H9 (cell line): ENCODE results near the gene KCNJ14. TPM values are rescaled to one million over a fixed set of nuclear protein-coding genes. Genes with fewer than 3 reads are reported as not detected.

Experiments used
- DNase-seq: peaks from one replicate; pipeline ENCODE4 v3.0.0-alpha.2; 2017
- H2AFZ ChIP-seq: one replicate; pipeline ENCODE4 v1.6.1; 2013; ENCODE audit warnings: mild to moderate bottlenecking, low read length, control low read depth, moderate library complexity
- H2AK5ac ChIP-seq: 2 replicates; pipeline ENCODE4 v1.6.1; 2013; ENCODE audit warnings: low read length, control low read depth, mixed read lengths; ENCODE audit not compliant: insufficient read length
- H2BK120ac ChIP-seq: one replicate; pipeline ENCODE4 v1.6.1; 2013; ENCODE audit warnings: low read depth, mild to moderate bottlenecking, low read length, control low read depth, inconsistent platforms; ENCODE audit not compliant: poor library complexity, severe bottlenecking
- H2BK12ac ChIP-seq: 2 replicates; pipeline ENCODE4 v1.6.1; 2013; ENCODE audit warnings: low read length, control low read depth, mixed read lengths, low read depth; ENCODE audit not compliant: insufficient read length
- H2BK15ac ChIP-seq: 2 replicates; pipeline ENCODE4 v1.6.1; 2013; ENCODE audit warnings: low read depth, low read length, control low read depth
- H2BK20ac ChIP-seq: one replicate; pipeline ENCODE4 v1.6.1; 2013; ENCODE audit warnings: low read depth, mild to moderate bottlenecking, low read length, control low read depth, inconsistent platforms; ENCODE audit not compliant: poor library complexity, severe bottlenecking
- H2BK5ac ChIP-seq: 2 replicates; pipeline ENCODE4 v1.6.1; 2013; ENCODE audit warnings: low read length, control low read depth, mixed read lengths; ENCODE audit not compliant: insufficient read length
- H3K14ac ChIP-seq: 2 replicates; pipeline ENCODE4 v1.6.1; 2013; ENCODE audit warnings: low read length, control low read depth; ENCODE audit not compliant: insufficient read depth
- H3K18ac ChIP-seq: 2 replicates; pipeline ENCODE4 v1.6.1; 2013; ENCODE audit warnings: low read depth, mild to moderate bottlenecking, mixed read lengths, low read length, control low read depth; ENCODE audit not compliant: insufficient read length
- H3K23ac ChIP-seq: 2 replicates; pipeline ENCODE4 v1.6.1; 2013; ENCODE audit warnings: low read length, control low read depth, mixed read lengths, low read depth; ENCODE audit not compliant: insufficient read length
- H3K23me2 ChIP-seq: 2 replicates; pipeline ENCODE4 v1.6.1; 2013; ENCODE audit warnings: low read depth, mild to moderate bottlenecking, mixed read lengths, low read length, control low read depth; ENCODE audit not compliant: insufficient read length, poor library complexity, severe bottlenecking
- H3K27ac ChIP-seq: 2 replicates; pipeline ENCODE4 v1.5.1; 2013; ENCODE audit warnings: low read length, control low read depth, mixed read lengths, low read depth; ENCODE audit not compliant: insufficient read length
- H3K27me3 ChIP-seq: 2 replicates; pipeline ENCODE4 v1.6.1; 2013; ENCODE audit warnings: low read length, control low read depth, inconsistent platforms; ENCODE audit not compliant: insufficient read depth
- H3K4ac ChIP-seq: 2 replicates; pipeline ENCODE4 v1.6.1; 2013; ENCODE audit warnings: low read depth, mild to moderate bottlenecking, control low read depth, inconsistent platforms, low read length, moderate library complexity
- H3K4me1 ChIP-seq: 2 replicates; pipeline ENCODE4 v1.6.1; 2013; ENCODE audit warnings: low read length, control low read depth, inconsistent platforms; ENCODE audit not compliant: insufficient read depth
- H3K4me2 ChIP-seq: 2 replicates; pipeline ENCODE4 v1.6.1; 2013; ENCODE audit warnings: low read length, control low read depth, mixed read lengths; ENCODE audit not compliant: insufficient read length, insufficient read depth
- H3K56ac ChIP-seq: 2 replicates; pipeline ENCODE4 v1.6.1; 2013; ENCODE audit warnings: low read depth, mild to moderate bottlenecking, mixed read lengths, low read length, control low read depth; ENCODE audit not compliant: insufficient read length
- H3K79me1 ChIP-seq: 2 replicates; pipeline ENCODE4 v1.6.1; 2013; ENCODE audit warnings: low read depth, mild to moderate bottlenecking, moderate library complexity, low read length, control low read depth, inconsistent platforms; ENCODE audit not compliant: insufficient read depth, poor library complexity, severe bottlenecking
- H3K79me2 ChIP-seq: 2 replicates; pipeline ENCODE4 v1.6.1; 2013; ENCODE audit warnings: low read length, control low read depth, inconsistent platforms; ENCODE audit not compliant: insufficient read depth
- H3K9ac ChIP-seq: 2 replicates; pipeline ENCODE4 v1.6.1; 2013; ENCODE audit warnings: low read length, control low read depth, mixed read lengths; ENCODE audit not compliant: insufficient read length; ENCODE audit errors: extremely low read depth
- H3K9me3 ChIP-seq: one replicate; pipeline ENCODE4 v1.6.1; 2013; ENCODE audit warnings: low read depth, low read length, inconsistent platforms; ENCODE audit not compliant: control insufficient read depth
- H3T11ph ChIP-seq: one replicate; pipeline ENCODE4 v1.6.1; 2013; ENCODE audit warnings: mild to moderate bottlenecking, low read length, control low read depth, inconsistent platforms
- H4K20me1 ChIP-seq: one replicate; pipeline ENCODE4 v1.6.1; 2013; ENCODE audit not compliant: control insufficient read depth, insufficient read length, insufficient read depth
- H4K5ac ChIP-seq: 2 replicates; pipeline ENCODE4 v1.6.1; 2013; ENCODE audit warnings: low read depth, mild to moderate bottlenecking, mixed read lengths, low read length, control low read depth; ENCODE audit not compliant: insufficient read length
- H4K8ac ChIP-seq: replicated peaks from 2 replicates; pipeline ENCODE4 v1.6.1; 2013; ENCODE audit warnings: low read length, control low read depth, mixed read lengths, low read depth; ENCODE audit not compliant: insufficient read length
- H4K91ac ChIP-seq: 2 replicates; pipeline ENCODE4 v1.6.1; 2013; ENCODE audit warnings: low read depth, mild to moderate bottlenecking, moderate library complexity, mixed read lengths, low read length, control low read depth; ENCODE audit not compliant: insufficient read length
- H3K27ac Mint-ChIP-seq, 3 experiments: 2 replicates in 2 of 3; 3 replicates in 1 of 3; pipeline ENCODE4 v1.8.0; 2020 to 2021; ENCODE audit warnings: mixed read lengths in 3 of 3, mild to moderate bottlenecking in 1 of 3, moderate library complexity in 1 of 3
- H3K27me3 Mint-ChIP-seq: 2 replicates; pipeline ENCODE4 v1.8.0; 2021; ENCODE audit warnings: low read depth, mild to moderate bottlenecking, moderate library complexity, mixed read lengths
- H3K36me3 Mint-ChIP-seq, 3 experiments: 2 replicates in 2 of 3; 3 replicates in 1 of 3; pipeline ENCODE4 v1.8.0; 2020 to 2021; ENCODE audit warnings: low read depth in 3 of 3, mixed read lengths in 3 of 3; ENCODE audit not compliant: insufficient read depth in 1 of 3
- H3K4me1 Mint-ChIP-seq, 2 experiments: 2 replicates each; pipeline ENCODE4 v1.8.0; 2020; ENCODE audit warnings: mixed read lengths in 2 of 2
- H3K4me3 Mint-ChIP-seq, 2 experiments: 2 replicates in 1 of 2; 3 replicates in 1 of 2; pipeline ENCODE4 v1.8.0; 2020 to 2021; ENCODE audit warnings: mild to moderate bottlenecking in 2 of 2, mixed read lengths in 2 of 2, moderate library complexity in 1 of 2
- H3K9me3 Mint-ChIP-seq, 2 experiments: 2 replicates in 1 of 2; 3 replicates in 1 of 2; pipeline ENCODE4 v1.8.0; 2020; ENCODE audit warnings: mild to moderate bottlenecking in 2 of 2, mixed read lengths in 2 of 2, moderate library complexity in 1 of 2
- CTCF ChIP-seq: fragments of 200-600 bp; sonication (generic); conservative IDR thresholded peaks from 3 replicates; pipeline ENCODE4 v1.8.0; 2021; ENCODE audit warnings: antibody characterized with exemption, mild to moderate bottlenecking
- WGBS: extraction: QIAGEN DNeasy Blood & Tissue Kit; methylation state at CpG from one replicate; pipeline ENCODE4 v1.1.7; 2013; ENCODE audit warnings: missing lambda C conversion rate, low lambda C conversion rate, mixed read lengths; ENCODE audit not compliant: insufficient read length; ENCODE audit errors: extremely low coverage; 5-methylcytosine and 5-hydroxymethylcytosine counted together
- total RNA-seq: library from RNA; stranded (reverse); gene quantifications from 2 replicates; pipeline ENCODE4 v1.2.1, GENCODE V29; 2021

Gene KCNJ14
- total RNA-seq, 1 experiment from 2014 or later = 1.2 TPM

- Histone ChIP-seq H3K79me1 (peaks cover 2% of the 10 kb centered on the region), H3K4ac (no peak overlapping the region), H4K91ac (no peak overlapping the region), H4K5ac (no peak overlapping the region), H3K4me2 (no peak overlapping the region), H2AK5ac (no peak overlapping the region), H2BK5ac (no peak overlapping the region), H3K56ac (no peak overlapping the region), H2BK12ac (no peak overlapping the region), H4K8ac (no peak overlapping the region), H3K23me2 (no peaks in the 10 kb centered on the region), H2BK120ac (no peak overlapping the region), H3K9me3 (no peaks in the 10 kb centered on the region), H3K27ac (no peak overlapping the region), H3K79me2 (no peaks in the 10 kb centered on the region; the same call in 1 of the 2 replicates), H3K18ac (no peak overlapping the region), H3T11ph (no peak overlapping the region), H2BK15ac (no peak overlapping the region), H4K20me1 (no peaks in the 10 kb centered on the region), H3K27me3 (no peaks in the 10 kb centered on the region), H3K23ac (no peak overlapping the region), H2AFZ (no peak overlapping the region), H3K14ac (no peak overlapping the region), H3K4me1 (no peaks in the 10 kb centered on the region), H3K9ac (no peak overlapping the region), H2BK20ac (no peak overlapping the region)
- no peaks in the 10 kb centered on the region; a peak in 2 of 5 replicates for H3K9me3 Mint-ChIP-seq
- WGBS = no CpG with 5 or more reads among the region's 10 CpGs
- DNase-seq = no peak
- no peaks in the 10 kb centered on the region; the same call in 1 of the 2 replicates for H3K27me3 Mint-ChIP-seq
- TF ChIP-seq CTCF = no peak
- H3K36me3 Mint-ChIP-seq = peaks cover 46 to 60% (median 59%) of the 10 kb centered on the region in 3 experiments
- peaks cover 6 to 16% of the 10 kb centered on the region in 2 experiments for H3K4me1 Mint-ChIP-seq
- peak overlapping the region; percentile 84 to 95 for H3K4me3 Mint-ChIP-seq
- H3K27ac Mint-ChIP-seq = no peak overlapping the region
Observed at GRCh38 chr19:48470856-48471255, 15.5 kb downstream of the KCNJ14 start.
